SK-N-SH treated with all-trans-retinoic acid at 6 μM for 48 hours (cell line): Measurements from ENCODE around the gene NFIB.

Experiments
- ATAC-seq: fragments of 200-7000 bp; cut with Tn5 transposase; 3 replicates; pipeline ENCODE4 v1.9.1; 2020; ENCODE audit warnings: mild to moderate bottlenecking, moderate library complexity
- ARNTL ChIP-seq: fragments of 450-650 bp; formaldehyde crosslinking; IDR thresholded peaks from 2 replicates; pipeline ENCODE4 v1.5.0; 2020; ENCODE audit warnings: low read depth, mild to moderate bottlenecking, moderate library complexity, borderline replicate concordance
- BACH2 ChIP-seq: fragments of 250-450 bp; sonication (Bioruptor Pico); IDR thresholded peaks from 2 replicates; pipeline ENCODE4 v1.9.0; 2021; ENCODE audit warnings: mild to moderate bottlenecking, borderline replicate concordance
- CREB5 ChIP-seq: fragments of 250-450 bp; sonication (Bioruptor Pico); IDR thresholded peaks from 2 replicates; pipeline ENCODE4 v1.5.1; 2020; ENCODE audit warnings: low read depth, mild to moderate bottlenecking, moderate library complexity
- CSDC2 ChIP-seq: fragments of 250-450 bp; sonication (Bioruptor Pico); IDR thresholded peaks from 2 replicates; pipeline ENCODE4 v1.5.0; 2020; ENCODE audit warnings: mild to moderate bottlenecking, moderate library complexity
- ESRRG ChIP-seq: fragments of 250-450 bp; sonication (Bioruptor Pico); IDR thresholded peaks from 2 replicates; pipeline ENCODE4 v1.6.1; 2021; ENCODE audit warnings: mild to moderate bottlenecking
- GLIS3 ChIP-seq: fragments of 250-450 bp; sonication (Bioruptor Pico); IDR thresholded peaks from 2 replicates; pipeline ENCODE4 v1.5.0; 2020; ENCODE audit warnings: mild to moderate bottlenecking, moderate library complexity
- ISL1 ChIP-seq: fragments of 250-450 bp; sonication (Bioruptor Pico); IDR thresholded peaks from 2 replicates; pipeline ENCODE4 v2.1.2; 2022; ENCODE audit warnings: mild to moderate bottlenecking, moderate library complexity
- PPARA ChIP-seq: fragments of 250-450 bp; sonication (Bioruptor Pico); IDR thresholded peaks from 2 replicates; pipeline ENCODE4 v1.5.0; 2020; ENCODE audit warnings: mild to moderate bottlenecking, borderline replicate concordance
- RARB ChIP-seq: fragments of 250-450 bp; sonication (Bioruptor Pico); IDR thresholded peaks from 2 replicates; pipeline ENCODE4 v1.8.0; 2021; ENCODE audit warnings: mild to moderate bottlenecking, moderate library complexity
- SNAI2 ChIP-seq: fragments of 250-450 bp; sonication (Bioruptor Pico); IDR thresholded peaks from 2 replicates; pipeline ENCODE4 v1.5.0; 2020; ENCODE audit warnings: mild to moderate bottlenecking, moderate library complexity
- TCF4 ChIP-seq: fragments of 250-450 bp; sonication (Bioruptor Pico); IDR thresholded peaks from 2 replicates; pipeline ENCODE4 v1.8.0; 2021; ENCODE audit warnings: mild to moderate bottlenecking, moderate library complexity, borderline replicate concordance
- TOX ChIP-seq: fragments of 250-450 bp; sonication (Bioruptor Pico); IDR thresholded peaks from 2 replicates; pipeline ENCODE4 v1.8.0; 2021; ENCODE audit warnings: mild to moderate bottlenecking, moderate library complexity, borderline replicate concordance
- TSHZ2 ChIP-seq: fragments of 250-450 bp; sonication (Bioruptor Pico); IDR thresholded peaks from 2 replicates; pipeline ENCODE4 v1.5.0; 2020; ENCODE audit warnings: mild to moderate bottlenecking, moderate library complexity
- ZC3H10 ChIP-seq: fragments of 250-450 bp; sonication (Bioruptor Pico); IDR thresholded peaks from 2 replicates; pipeline ENCODE4 v1.5.1; 2021; ENCODE audit warnings: mild to moderate bottlenecking, moderate library complexity
- ZFP3 ChIP-seq: fragments of 250-450 bp; sonication (Bioruptor Pico); IDR thresholded peaks from 2 replicates; pipeline ENCODE4 v1.5.0; 2020; ENCODE audit warnings: mild to moderate bottlenecking, moderate library complexity
- ZFP30 ChIP-seq: fragments of 450-650 bp; formaldehyde crosslinking; IDR thresholded peaks from 2 replicates; pipeline ENCODE4 v1.5.0; 2022; ENCODE audit warnings: mild to moderate bottlenecking, moderate library complexity
- ZNF565 ChIP-seq: fragments of 450-650 bp; formaldehyde crosslinking; conservative IDR thresholded peaks from 2 replicates; pipeline ENCODE4 v1.5.0; 2020; ENCODE audit warnings: low read depth, mild to moderate bottlenecking, moderate library complexity
- ZNF70 ChIP-seq: fragments of 450-650 bp; formaldehyde crosslinking; IDR thresholded peaks from 2 replicates; pipeline ENCODE4 v1.5.0; 2020; ENCODE audit warnings: mild to moderate bottlenecking, moderate library complexity
- TF ChIP-seq, protein P1 (sequence below): fragments of 250-450 bp; sonication (Bioruptor Pico); IDR thresholded peaks from 2 replicates; pipeline ENCODE4 v1.8.0; 2020; ENCODE audit warnings: mild to moderate bottlenecking, moderate library complexity, borderline replicate concordance
- TF ChIP-seq, protein P2 (sequence below): fragments of 250-450 bp; sonication (Bioruptor Pico); IDR thresholded peaks from 2 replicates; pipeline ENCODE4 v1.8.0; 2021; ENCODE audit warnings: low read depth, mild to moderate bottlenecking, moderate library complexity, borderline replicate concordance

Gene NFIB

GRCh38 chr9:14183001-14183400 lies 130.9 kb downstream of the NFIB start:
- ATAC-seq, result no peak
- TF ChIP-seq PPARA (CRISPR knock-in tag) (no peak), TOX (CRISPR knock-in tag) (no peak), ARNTL (CRISPR knock-in tag) (no peak), RARB (CRISPR knock-in tag) (no peak), SNAI2 (no peak), ESRRG (no peak), GLIS3 (CRISPR knock-in tag) (no peak), ISL1 (no peak), TSHZ2 (CRISPR knock-in tag) (no peak), ZFP30 (CRISPR knock-in tag) (no peak), BACH2 (CRISPR knock-in tag) (no peak), ZNF565 (CRISPR knock-in tag) (no peak), CSDC2 (CRISPR knock-in tag) (no peak), ZC3H10 (CRISPR knock-in tag) (no peak)
- TF ChIP-seq, protein P1, sequence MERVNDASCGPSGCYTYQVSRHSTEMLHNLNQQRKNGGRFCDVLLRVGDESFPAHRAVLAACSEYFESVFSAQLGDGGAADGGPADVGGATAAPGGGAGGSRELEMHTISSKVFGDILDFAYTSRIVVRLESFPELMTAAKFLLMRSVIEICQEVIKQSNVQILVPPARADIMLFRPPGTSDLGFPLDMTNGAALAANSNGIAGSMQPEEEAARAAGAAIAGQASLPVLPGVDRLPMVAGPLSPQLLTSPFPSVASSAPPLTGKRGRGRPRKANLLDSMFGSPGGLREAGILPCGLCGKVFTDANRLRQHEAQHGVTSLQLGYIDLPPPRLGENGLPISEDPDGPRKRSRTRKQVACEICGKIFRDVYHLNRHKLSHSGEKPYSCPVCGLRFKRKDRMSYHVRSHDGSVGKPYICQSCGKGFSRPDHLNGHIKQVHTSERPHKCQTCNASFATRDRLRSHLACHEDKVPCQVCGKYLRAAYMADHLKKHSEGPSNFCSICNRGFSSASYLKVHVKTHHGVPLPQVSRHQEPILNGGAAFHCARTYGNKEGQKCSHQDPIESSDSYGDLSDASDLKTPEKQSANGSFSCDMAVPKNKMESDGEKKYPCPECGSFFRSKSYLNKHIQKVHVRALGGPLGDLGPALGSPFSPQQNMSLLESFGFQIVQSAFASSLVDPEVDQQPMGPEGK, result no peak
- TF ChIP-seq, protein P2, sequence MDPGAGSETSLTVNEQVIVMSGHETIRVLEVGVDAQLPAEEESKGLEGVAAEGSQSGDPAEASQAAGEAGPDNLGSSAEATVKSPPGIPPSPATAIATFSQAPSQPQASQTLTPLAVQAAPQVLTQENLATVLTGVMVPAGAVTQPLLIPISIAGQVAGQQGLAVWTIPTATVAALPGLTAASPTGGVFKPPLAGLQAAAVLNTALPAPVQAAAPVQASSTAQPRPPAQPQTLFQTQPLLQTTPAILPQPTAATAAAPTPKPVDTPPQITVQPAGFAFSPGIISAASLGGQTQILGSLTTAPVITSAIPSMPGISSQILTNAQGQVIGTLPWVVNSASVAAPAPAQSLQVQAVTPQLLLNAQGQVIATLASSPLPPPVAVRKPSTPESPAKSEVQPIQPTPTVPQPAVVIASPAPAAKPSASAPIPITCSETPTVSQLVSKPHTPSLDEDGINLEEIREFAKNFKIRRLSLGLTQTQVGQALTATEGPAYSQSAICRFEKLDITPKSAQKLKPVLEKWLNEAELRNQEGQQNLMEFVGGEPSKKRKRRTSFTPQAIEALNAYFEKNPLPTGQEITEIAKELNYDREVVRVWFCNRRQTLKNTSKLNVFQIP (CRISPR knock-in tag), result no peak

GRCh38 chr9:14180960-14181537 lies 132.9 kb downstream of the NFIB start:
- TF ChIP-seq ZFP30 (CRISPR knock-in tag), result no peak
- no peak for TF ChIP-seq ZC3H10 (CRISPR knock-in tag)
- TF ChIP-seq BACH2 (CRISPR knock-in tag), result no peak
- TF ChIP-seq, protein P1, result no peak
- no peak for TF ChIP-seq ZFP3 (CRISPR knock-in tag)
- TF ChIP-seq, protein P2 (CRISPR knock-in tag), result no peak
- TF ChIP-seq SNAI2, result no peak
- TF ChIP-seq ISL1, result no peak
- no peak for TF ChIP-seq CREB5 (CRISPR knock-in tag)
- no peak for TF ChIP-seq TCF4 (CRISPR knock-in tag)
- TF ChIP-seq TOX (CRISPR knock-in tag), result no peak
- TF ChIP-seq ARNTL (CRISPR knock-in tag), result no peak
- TF ChIP-seq CSDC2 (CRISPR knock-in tag), result no peak
- TF ChIP-seq ZNF70 (CRISPR knock-in tag), result no peak
- ATAC-seq, result no peak
